Cardiac muscle cell (in vitro differentiated cells and primary cell): ENCODE data around the gene SMARCA4. TPM values are rescaled to one million over a fixed set of nuclear protein-coding genes. Genes with fewer than 3 reads are reported as not detected.

Experiments used
- DNase-seq, 2 donors: peaks; one replicate each; pipeline versions ENCODE4 v3.0.0 to v3.0.0-alpha.2; 2010 to 2017; ENCODE audit warnings: low read depth in 1 of 2, low spot score in 1 of 2
- H3K27ac ChIP-seq: fragments of 200-600 bp; sonication (generic); 2 replicates; pipeline ENCODE4 v1.5.1; 2016
- H3K27me3 ChIP-seq: fragments of 200-600 bp; sonication (generic); 2 replicates; pipeline ENCODE4 v1.6.0; 2016; ENCODE audit warnings: control low read depth
- H3K36me3 ChIP-seq: fragments of 200-600 bp; sonication (generic); 2 replicates; pipeline ENCODE4 v1.5.1; 2016; ENCODE audit warnings: control low read depth
- H3K4me1 ChIP-seq: fragments of 200-600 bp; sonication (generic); 2 replicates; pipeline ENCODE4 v1.8.1; 2017; ENCODE audit warnings: low read depth, mild to moderate bottlenecking, mixed run types
- H3K4me3 ChIP-seq: fragments of 200-600 bp; sonication (generic); 2 replicates; pipeline ENCODE4 v1.5.1; 2016; ENCODE audit warnings: mild to moderate bottlenecking
- H3K9me3 ChIP-seq: fragments of 200-600 bp; sonication (generic); 2 replicates; pipeline ENCODE4 v1.5.1; 2017; ENCODE audit warnings: low read depth, mild to moderate bottlenecking, control low read depth
- polyA plus RNA-seq: library from polyadenylated mRNA; unstranded; fragments of >200 nt; fragmentation: Nextera tagmentation; extraction: Ambion mirVana; gene quantifications from 2 replicates; pipeline ENCODE4 v1.2.1, GENCODE V29; 2016
- total RNA-seq: library from RNA; depleted of rRNA; stranded (reverse); fragments of >200 nt; gene quantifications from 2 replicates; pipeline ENCODE4 v1.2.3, GENCODE V29; 2016
- TF ChIP-seq, protein P1 (sequence below): IDR thresholded peaks from 2 replicates; pipeline ENCODE4 v1.5.1; 2012; ENCODE audit warnings: low read depth, mild to moderate bottlenecking, low read length

SMARCA4 gene
- total and polyA plus RNA-seq, 2 experiments from 2014 or later = 178 to 212 TPM

GRCh38 chr19:11018179-11018578 lies 57.3 kb downstream of the SMARCA4 start:
- Histone ChIP-seq H3K4me3 (no peak overlapping the region), H3K27me3 (no peaks in the 10 kb centered on the region), H3K4me1 (no peaks in the 10 kb centered on the region), H3K27ac (no peak overlapping the region), H3K9me3 (no peaks in the 10 kb centered on the region), H3K36me3 (peaks cover 63% of the 10 kb centered on the region)
- TF ChIP-seq, protein P1, sequence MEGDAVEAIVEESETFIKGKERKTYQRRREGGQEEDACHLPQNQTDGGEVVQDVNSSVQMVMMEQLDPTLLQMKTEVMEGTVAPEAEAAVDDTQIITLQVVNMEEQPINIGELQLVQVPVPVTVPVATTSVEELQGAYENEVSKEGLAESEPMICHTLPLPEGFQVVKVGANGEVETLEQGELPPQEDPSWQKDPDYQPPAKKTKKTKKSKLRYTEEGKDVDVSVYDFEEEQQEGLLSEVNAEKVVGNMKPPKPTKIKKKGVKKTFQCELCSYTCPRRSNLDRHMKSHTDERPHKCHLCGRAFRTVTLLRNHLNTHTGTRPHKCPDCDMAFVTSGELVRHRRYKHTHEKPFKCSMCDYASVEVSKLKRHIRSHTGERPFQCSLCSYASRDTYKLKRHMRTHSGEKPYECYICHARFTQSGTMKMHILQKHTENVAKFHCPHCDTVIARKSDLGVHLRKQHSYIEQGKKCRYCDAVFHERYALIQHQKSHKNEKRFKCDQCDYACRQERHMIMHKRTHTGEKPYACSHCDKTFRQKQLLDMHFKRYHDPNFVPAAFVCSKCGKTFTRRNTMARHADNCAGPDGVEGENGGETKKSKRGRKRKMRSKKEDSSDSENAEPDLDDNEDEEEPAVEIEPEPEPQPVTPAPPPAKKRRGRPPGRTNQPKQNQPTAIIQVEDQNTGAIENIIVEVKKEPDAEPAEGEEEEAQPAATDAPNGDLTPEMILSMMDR = no peak
- no peak for DNase-seq

- TF ChIP-seq, protein P1 = no peak
- Histone ChIP-seq H3K9me3 (no peaks in the 10 kb centered on the region), H3K27ac (no peak overlapping the region), H3K4me3 (no peak overlapping the region), H3K4me1 (no peaks in the 10 kb centered on the region), H3K27me3 (no peaks in the 10 kb centered on the region), H3K36me3 (peaks cover 63% of the 10 kb centered on the region)
- no peak for DNase-seq
Measured at GRCh38 chr19:11018763-11019162, 57.9 kb downstream of the SMARCA4 start.

DNA sequence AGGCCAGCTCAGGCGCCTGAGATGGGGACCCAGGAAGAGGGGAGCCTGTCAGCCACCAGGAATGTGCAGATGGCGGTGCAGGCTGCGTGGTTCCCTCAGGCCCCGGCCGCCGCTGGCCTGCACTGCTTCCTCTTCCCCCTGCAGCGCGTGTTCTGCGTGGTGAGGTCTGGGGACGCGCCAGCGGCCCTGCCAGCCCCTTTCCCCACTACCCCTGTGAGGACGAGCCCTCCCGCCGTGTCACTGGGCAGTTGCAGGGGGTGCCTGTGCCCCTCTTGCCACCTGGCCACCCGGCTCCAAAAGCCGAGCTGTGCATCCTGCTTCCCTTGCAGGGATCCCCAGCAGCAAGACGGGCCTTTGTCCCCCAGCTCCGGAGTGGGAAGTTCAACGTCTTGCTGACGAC lies 58.4 kb downstream of the SMARCA4 start:
- DNase-seq = no peak
- Histone ChIP-seq H3K27me3 (no peaks in the 10 kb centered on the region), H3K36me3 (peaks cover 63% of the 10 kb centered on the region), H3K4me3 (no peak overlapping the region), H3K9me3 (no peaks in the 10 kb centered on the region), H3K4me1 (no peaks in the 10 kb centered on the region), H3K27ac (no peak overlapping the region)
- TF ChIP-seq, protein P1 = no peak

DNA sequence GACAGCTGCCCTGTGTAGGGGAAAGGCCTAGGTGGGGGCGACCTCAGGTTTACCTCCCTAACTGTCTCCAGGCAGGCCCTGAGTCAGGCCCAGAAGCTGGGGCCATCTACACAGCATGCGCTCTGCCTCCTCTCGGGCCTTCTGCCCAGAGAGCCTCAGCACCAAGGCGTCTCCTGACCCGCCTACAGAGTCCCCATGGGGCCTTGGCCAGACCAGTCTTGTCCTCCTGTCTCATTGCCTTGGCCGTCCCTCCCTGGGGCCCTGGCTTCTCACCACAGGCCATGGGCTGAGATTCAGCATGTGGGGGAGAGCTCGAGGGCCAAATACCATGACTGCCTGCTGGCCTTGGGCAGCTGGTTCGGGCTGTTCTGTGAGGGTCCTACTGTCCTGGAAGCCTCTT lies 59.0 kb downstream of the SMARCA4 start:
- TF ChIP-seq, protein P1 = no peak
- Histone ChIP-seq H3K27me3 (no peaks in the 10 kb centered on the region), H3K36me3 (peaks cover 61% of the 10 kb centered on the region), H3K4me3 (no peak overlapping the region), H3K4me1 (no peaks in the 10 kb centered on the region), H3K9me3 (no peaks in the 10 kb centered on the region), H3K27ac (no peak overlapping the region)
- DNase-seq = no peak

DNA sequence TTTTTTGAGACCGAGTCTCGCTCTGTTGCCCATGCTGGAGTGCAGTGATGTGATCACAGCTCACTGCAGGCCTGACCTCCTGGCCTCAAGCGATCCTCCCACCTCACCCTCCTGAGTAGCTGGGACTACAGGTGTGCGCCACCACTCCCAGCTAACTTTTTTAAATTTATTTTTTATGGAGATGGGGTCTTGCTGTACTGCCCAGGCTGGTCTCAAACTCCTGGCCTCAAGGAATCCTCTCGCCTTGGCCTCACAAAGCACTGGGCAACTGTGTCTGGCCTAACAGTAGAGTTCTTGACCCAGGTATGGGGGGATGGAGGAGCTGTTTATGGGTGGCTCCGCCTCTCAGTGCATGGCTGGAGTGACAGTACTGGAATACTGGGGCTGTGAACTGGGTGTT lies 59.6 kb downstream of the SMARCA4 start:
- Histone ChIP-seq H3K4me1 (no peaks in the 10 kb centered on the region), H3K4me3 (no peak overlapping the region), H3K27me3 (no peaks in the 10 kb centered on the region), H3K36me3 (peaks cover 59% of the 10 kb centered on the region), H3K9me3 (no peaks in the 10 kb centered on the region), H3K27ac (no peak overlapping the region)
- TF ChIP-seq, protein P1 = no peak
- no peak for DNase-seq
